ENCODE results near the gene FAM81A.

FAM81A gene

GRCh38 chr15:59548501-59549226, 110.7 kb downstream of the FAM81A start:
- H3K9ac ChIP-seq (ENCODE audit: low read depth, low read length) = no peak overlapping the region
- H3K27me3 ChIP-seq (ENCODE audit: insufficient read depth, low read length) = peaks cover 81% of the 10 kb centered on the region
- H3K9me3 ChIP-seq (ENCODE audit: insufficient read depth, low read depth, low read length) = 0 out of 2 replicates have a peak, but pooled peaks cover 5% of the 10 kb centered on the region
- H3K4me3 ChIP-seq (ENCODE audit: low read length) = peak overlapping the region; percentile 23; the same call in 1 of the 2 replicates
- H3K4me1 ChIP-seq (ENCODE audit: insufficient read depth, low read length) = peaks cover 27% of the 10 kb centered on the region; the same call in 1 of the 2 replicates
- H3K36me3 ChIP-seq (ENCODE audit: insufficient read depth, low read depth, low read length) = no peaks in the 10 kb centered on the region
- H3K27ac ChIP-seq (ENCODE audit: low read length) = no peak overlapping the region

DNA sequence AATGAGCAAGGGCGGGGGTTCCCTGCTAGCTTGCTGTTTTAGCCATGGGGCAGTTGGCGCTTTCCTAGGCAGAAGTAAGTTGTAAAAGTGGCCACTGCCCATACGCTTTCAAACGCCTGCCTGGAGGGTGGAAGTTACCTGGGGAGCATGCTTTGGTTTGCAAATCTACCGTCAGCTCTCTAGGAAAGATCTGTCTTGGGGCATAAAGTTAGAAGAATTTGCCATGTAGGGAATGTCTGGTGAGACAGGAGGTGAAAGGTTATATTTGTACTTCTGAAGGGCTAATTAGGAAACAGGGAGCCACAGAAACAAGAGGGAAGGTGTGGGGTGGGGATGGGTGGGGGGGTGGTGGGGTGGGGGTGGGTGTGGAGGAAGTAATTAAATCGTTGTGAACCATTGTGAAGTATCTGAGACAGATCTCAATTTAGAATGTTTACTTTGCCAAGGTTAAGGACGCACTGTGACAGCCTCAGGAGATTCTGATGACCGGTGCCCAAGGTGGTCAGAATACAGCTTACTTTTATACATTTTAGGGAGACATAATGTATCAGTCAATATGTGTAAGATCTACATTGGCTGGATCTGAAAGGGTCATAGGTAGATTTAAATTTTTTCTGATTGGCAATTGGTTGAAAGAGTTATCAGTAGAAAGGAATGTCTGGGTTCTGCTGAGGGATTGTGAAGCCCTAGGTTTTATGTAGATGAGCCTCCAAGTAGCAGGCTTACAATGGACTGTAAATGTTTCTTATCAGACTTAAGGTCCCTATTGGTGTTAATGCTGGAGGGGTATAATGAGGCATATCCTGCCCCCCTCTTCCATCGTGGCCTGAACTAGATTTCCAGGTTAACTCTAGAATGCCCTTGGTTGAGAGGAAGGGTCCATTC, 111.6 kb downstream of the FAM81A start:
- 0 out of 2 replicates have a peak, but pooled peaks cover 5% of the 10 kb centered on the region for H3K9me3 ChIP-seq (ENCODE audit: insufficient read depth, low read depth, low read length)
- H3K36me3 ChIP-seq (ENCODE audit: insufficient read depth, low read depth, low read length) = no peaks in the 10 kb centered on the region
- H3K27me3 ChIP-seq (ENCODE audit: insufficient read depth, low read length) = peaks cover 77% of the 10 kb centered on the region
- H3K9ac ChIP-seq (ENCODE audit: low read depth, low read length) = no peak overlapping the region
- H3K27ac ChIP-seq (ENCODE audit: low read length) = no peak overlapping the region
- peak overlapping the region; percentile 32; the same call in 1 of the 2 replicates for H3K4me3 ChIP-seq (ENCODE audit: low read length)
- peaks cover 27% of the 10 kb centered on the region; the same call in 1 of the 2 replicates for H3K4me1 ChIP-seq (ENCODE audit: insufficient read depth, low read length)

DNA sequence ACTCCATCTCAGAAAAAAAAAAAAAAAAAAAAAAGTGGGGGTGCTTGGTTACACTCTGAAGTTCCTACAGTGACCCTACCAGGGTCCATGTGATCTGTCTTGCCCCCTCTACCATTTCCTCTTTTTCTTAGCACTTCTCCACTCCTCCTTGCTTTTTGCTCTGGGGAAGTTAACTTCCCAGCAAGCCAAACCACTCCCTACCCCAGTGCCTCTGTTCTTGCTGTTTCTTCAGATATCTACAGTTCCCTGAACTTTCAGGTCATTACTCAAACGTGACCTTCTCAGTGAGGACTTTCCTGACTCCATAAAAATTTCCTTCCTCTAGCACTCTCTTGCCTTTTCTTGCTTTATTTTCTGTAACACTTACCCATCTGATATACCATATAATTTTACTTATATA, 112.5 kb downstream of the FAM81A start:
- no peak overlapping the region for H3K27ac ChIP-seq (ENCODE audit: low read length)
- peaks cover 27% of the 10 kb centered on the region; the same call in 1 of the 2 replicates for H3K4me1 ChIP-seq (ENCODE audit: insufficient read depth, low read length)
- no peaks in the 10 kb centered on the region for H3K36me3 ChIP-seq (ENCODE audit: insufficient read depth, low read depth, low read length)
- H3K4me3 ChIP-seq (ENCODE audit: low read length) = no peak overlapping the region
- 0 out of 2 replicates have a peak, but pooled peaks cover 5% of the 10 kb centered on the region for H3K9me3 ChIP-seq (ENCODE audit: insufficient read depth, low read depth, low read length)
- H3K27me3 ChIP-seq (ENCODE audit: insufficient read depth, low read length) = peaks cover 67% of the 10 kb centered on the region
- no peak overlapping the region for H3K9ac ChIP-seq (ENCODE audit: low read depth, low read length)

DNA sequence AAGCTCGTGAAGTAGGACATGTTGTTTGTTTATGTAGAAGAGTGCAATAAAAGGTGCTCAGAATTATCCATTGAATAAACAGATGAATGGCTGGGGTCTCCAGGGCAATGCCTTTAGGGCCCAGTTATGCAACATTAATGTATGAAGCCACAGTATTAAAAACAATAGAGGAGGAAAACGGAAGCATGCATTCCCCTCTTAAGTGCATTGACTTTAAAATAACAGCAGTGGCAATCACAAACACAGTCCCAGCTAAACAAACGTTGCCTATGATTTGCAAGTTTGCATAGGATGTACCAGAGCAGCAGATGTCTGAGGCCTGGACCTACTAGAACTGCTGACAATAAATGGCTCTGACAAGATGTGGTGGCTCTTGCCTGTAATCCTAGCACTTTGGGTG, 113.0 kb downstream of the FAM81A start:
- Histone ChIP-seq H3K9ac (ENCODE audit: low read depth, low read length) (no peak overlapping the region), H3K27me3 (ENCODE audit: insufficient read depth, low read length) (peaks cover 64% of the 10 kb centered on the region), H3K4me1 (ENCODE audit: insufficient read depth, low read length) (peaks cover 27% of the 10 kb centered on the region; the same call in 1 of the 2 replicates), H3K4me3 (ENCODE audit: low read length) (no peak overlapping the region), H3K36me3 (ENCODE audit: insufficient read depth, low read depth, low read length) (no peaks in the 10 kb centered on the region), H3K9me3 (ENCODE audit: insufficient read depth, low read depth, low read length) (0 out of 2 replicates have a peak, but pooled peaks cover 5% of the 10 kb centered on the region), H3K27ac (ENCODE audit: low read length) (no peak overlapping the region)

- no peak overlapping the region for H3K9ac ChIP-seq (ENCODE audit: low read depth, low read length)
- peaks cover 38% of the 10 kb centered on the region for H3K27me3 ChIP-seq (ENCODE audit: insufficient read depth, low read length)
- no peaks in the 10 kb centered on the region for H3K9me3 ChIP-seq (ENCODE audit: insufficient read depth, low read depth, low read length)
- peaks cover 16% of the 10 kb centered on the region; the same call in 1 of the 2 replicates for H3K4me1 ChIP-seq (ENCODE audit: insufficient read depth, low read length)
- no peak overlapping the region for H3K27ac ChIP-seq (ENCODE audit: low read length)
- H3K36me3 ChIP-seq (ENCODE audit: insufficient read depth, low read depth, low read length) = no peaks in the 10 kb centered on the region
- no peak overlapping the region for H3K4me3 ChIP-seq (ENCODE audit: low read length)
These were observed 116.1 kb downstream of the FAM81A start for GRCh38 chr15:59553879-59554735.

GRCh38 chr15:59555696-59556095, 117.7 kb downstream of the FAM81A start:
- no peaks in the 10 kb centered on the region for H3K9me3 ChIP-seq (ENCODE audit: insufficient read depth, low read depth, low read length)
- H3K4me1 ChIP-seq (ENCODE audit: insufficient read depth, low read length) = peaks cover 4% of the 10 kb centered on the region; the same call in 1 of the 2 replicates
- H3K9ac ChIP-seq (ENCODE audit: low read depth, low read length) = no peak overlapping the region
- H3K27me3 ChIP-seq (ENCODE audit: insufficient read depth, low read length) = peaks cover 28% of the 10 kb centered on the region
- H3K36me3 ChIP-seq (ENCODE audit: insufficient read depth, low read depth, low read length) = no peaks in the 10 kb centered on the region
- no peak overlapping the region for H3K27ac ChIP-seq (ENCODE audit: low read length)
- H3K4me3 ChIP-seq (ENCODE audit: low read length) = no peak overlapping the region

GRCh38 chr15:59556380-59556779, 118.4 kb downstream of the FAM81A start:
- Histone ChIP-seq H3K4me1 (ENCODE audit: insufficient read depth, low read length) (no peaks in the 10 kb centered on the region), H3K27me3 (ENCODE audit: insufficient read depth, low read length) (peaks cover 21% of the 10 kb centered on the region), H3K27ac (ENCODE audit: low read length) (no peak overlapping the region), H3K9me3 (ENCODE audit: insufficient read depth, low read depth, low read length) (no peaks in the 10 kb centered on the region), H3K36me3 (ENCODE audit: insufficient read depth, low read depth, low read length) (no peaks in the 10 kb centered on the region), H3K4me3 (ENCODE audit: low read length) (no peak overlapping the region), H3K9ac (ENCODE audit: low read depth, low read length) (no peak overlapping the region)

GRCh38 chr15:59557581-59557980, 119.6 kb downstream of the FAM81A start:
- Histone ChIP-seq H3K4me3 (ENCODE audit: low read length) (no peak overlapping the region), H3K9ac (ENCODE audit: low read depth, low read length) (no peak overlapping the region), H3K27ac (ENCODE audit: low read length) (no peak overlapping the region), H3K36me3 (ENCODE audit: insufficient read depth, low read depth, low read length) (no peaks in the 10 kb centered on the region), H3K9me3 (ENCODE audit: insufficient read depth, low read depth, low read length) (no peaks in the 10 kb centered on the region), H3K27me3 (ENCODE audit: insufficient read depth, low read length) (peaks cover 12% of the 10 kb centered on the region; the same call in 1 of the 2 replicates), H3K4me1 (ENCODE audit: insufficient read depth, low read length) (no peaks in the 10 kb centered on the region)

GRCh38 chr15:59558851-59559250, 120.9 kb downstream of the FAM81A start:
- Histone ChIP-seq H3K9me3 (ENCODE audit: insufficient read depth, low read depth, low read length) (no peaks in the 10 kb centered on the region), H3K27ac (ENCODE audit: low read length) (no peak overlapping the region), H3K9ac (ENCODE audit: low read depth, low read length) (no peak overlapping the region), H3K36me3 (ENCODE audit: insufficient read depth, low read depth, low read length) (no peaks in the 10 kb centered on the region), H3K4me3 (ENCODE audit: low read length) (no peak overlapping the region), H3K4me1 (ENCODE audit: insufficient read depth, low read length) (no peaks in the 10 kb centered on the region), H3K27me3 (ENCODE audit: insufficient read depth, low read length) (peaks cover 9% of the 10 kb centered on the region; the same call in 1 of the 2 replicates)

- Histone ChIP-seq H3K27me3 (ENCODE audit: insufficient read depth, low read length) (no peaks in the 10 kb centered on the region), H3K36me3 (ENCODE audit: insufficient read depth, low read depth, low read length) (no peaks in the 10 kb centered on the region), H3K4me3 (ENCODE audit: low read length) (no peak overlapping the region), H3K9me3 (ENCODE audit: insufficient read depth, low read depth, low read length) (no peaks in the 10 kb centered on the region; the same call in 1 of the 2 replicates), H3K4me1 (ENCODE audit: insufficient read depth, low read length) (no peaks in the 10 kb centered on the region), H3K27ac (ENCODE audit: low read length) (no peak overlapping the region), H3K9ac (ENCODE audit: low read depth, low read length) (no peak overlapping the region)
These were observed 123.6 kb downstream of the FAM81A start for GRCh38 chr15:59561547-59561946.
